ENCODE data around the gene INPP5D. TPM values are rescaled to one million over a fixed set of nuclear protein-coding genes. Genes with fewer than 3 reads are reported as not detected.
"Not testable (repeated sequence)": the region's sequence is repeated elsewhere in the genome, so short reads cannot be mapped to it uniquely, and the experiment has no call there.

The INPP5D gene
- polyA plus RNA-seq, 10 donors, result 4.7 to 9.5 (median 7.2) TPM

GRCh38 chr2:233092432-233093165 lies 32.5 kb downstream of the INPP5D start:
- DNase-seq, result no peak

- no peak for DNase-seq
Observed at GRCh38 chr2:233093166-233093448, 33.0 kb downstream of the INPP5D start.

DNA sequence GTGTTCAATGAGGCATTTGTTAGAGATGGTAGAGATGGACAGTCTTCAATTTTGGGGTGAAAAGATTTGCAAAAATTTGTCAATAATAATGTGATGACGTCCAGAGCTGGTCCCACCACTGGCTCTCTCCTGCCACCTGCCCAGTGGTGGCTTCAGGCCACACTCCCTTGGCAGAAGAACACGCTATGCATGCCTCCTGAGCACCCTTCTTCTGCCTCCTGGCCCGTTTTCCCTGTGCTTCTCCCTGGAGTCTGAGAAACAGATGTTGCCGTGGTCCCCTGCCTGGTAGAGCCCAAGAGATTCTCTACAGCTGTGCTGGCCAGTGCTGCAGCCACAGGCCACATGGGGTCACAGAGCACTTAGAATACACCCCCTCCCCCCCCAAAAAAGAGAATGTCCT lies 33.6 kb downstream of the INPP5D start:
- DNase-seq, result no peak

DNA sequence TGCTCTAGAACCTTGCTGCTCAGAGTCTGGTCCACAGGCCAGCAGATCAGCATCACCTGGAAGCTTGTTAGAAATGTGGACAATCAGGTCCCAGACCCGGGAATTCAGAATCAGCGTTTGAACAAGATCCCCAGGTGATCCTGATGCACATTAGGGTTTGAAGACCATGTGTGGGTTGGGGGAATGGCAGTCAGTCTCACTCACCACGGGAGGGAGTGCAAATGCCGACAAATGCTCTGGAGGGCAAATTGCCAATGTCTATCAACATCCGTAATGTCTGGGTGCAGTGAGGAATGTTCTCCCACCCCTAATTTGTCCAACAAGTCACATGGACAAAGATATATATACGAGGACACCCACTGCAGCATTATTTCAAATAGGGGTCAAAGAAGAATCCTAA lies 34.5 kb downstream of the INPP5D start:
- DNase-seq, result no peak

- DNase-seq, result no peak
Observed at GRCh38 chr2:233096006-233096405, 35.9 kb downstream of the INPP5D start.

- DNase-seq, result no peak
Observed at GRCh38 chr2:233098618-233099017, 38.5 kb downstream of the INPP5D start.

DNA sequence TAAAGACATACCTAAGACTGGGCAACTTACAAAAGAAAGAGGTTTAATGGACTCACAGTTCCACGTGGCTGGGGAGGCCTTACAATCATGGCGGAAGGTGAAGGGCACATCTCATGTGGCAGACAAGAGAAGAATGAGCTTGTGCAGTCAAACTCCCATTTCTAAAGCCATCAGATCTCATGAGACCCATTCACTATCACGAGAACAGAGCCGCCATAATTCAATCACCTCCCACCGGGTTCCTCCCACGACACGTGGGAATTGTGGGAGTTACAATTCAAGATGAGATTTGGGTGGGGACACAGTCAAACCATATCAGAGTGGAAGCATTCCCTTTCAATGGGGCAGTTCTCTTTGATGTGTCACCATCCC lies 39.7 kb downstream of the INPP5D start:
- DNase-seq, result not testable (repeated sequence)

GRCh38 chr2:233100192-233100998 lies 40.3 kb downstream of the INPP5D start:
- DNase-seq, result no peak

DNA sequence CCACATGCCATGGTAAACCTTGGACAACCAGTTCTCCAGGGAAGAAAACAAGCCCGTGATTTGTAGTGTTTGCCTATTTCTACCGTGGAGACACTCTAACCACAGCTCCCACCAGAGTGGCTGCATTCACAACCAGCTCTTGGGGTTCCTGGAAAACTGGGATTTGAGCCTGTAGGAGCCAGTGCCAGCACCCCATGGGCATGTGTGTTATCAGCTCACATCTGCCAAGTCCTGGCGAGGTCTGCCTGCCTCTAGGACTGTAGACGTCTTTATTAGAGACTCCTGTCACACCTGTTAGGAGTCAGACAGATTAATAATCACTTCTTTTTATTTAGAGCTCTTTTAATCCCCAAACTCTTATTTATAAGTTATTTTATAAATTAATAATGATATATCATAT lies 41.0 kb downstream of the INPP5D start:
- DNase-seq, result no peak

GRCh38 chr2:233101816-233102215 lies 41.7 kb downstream of the INPP5D start:
- no peak for DNase-seq

DNA sequence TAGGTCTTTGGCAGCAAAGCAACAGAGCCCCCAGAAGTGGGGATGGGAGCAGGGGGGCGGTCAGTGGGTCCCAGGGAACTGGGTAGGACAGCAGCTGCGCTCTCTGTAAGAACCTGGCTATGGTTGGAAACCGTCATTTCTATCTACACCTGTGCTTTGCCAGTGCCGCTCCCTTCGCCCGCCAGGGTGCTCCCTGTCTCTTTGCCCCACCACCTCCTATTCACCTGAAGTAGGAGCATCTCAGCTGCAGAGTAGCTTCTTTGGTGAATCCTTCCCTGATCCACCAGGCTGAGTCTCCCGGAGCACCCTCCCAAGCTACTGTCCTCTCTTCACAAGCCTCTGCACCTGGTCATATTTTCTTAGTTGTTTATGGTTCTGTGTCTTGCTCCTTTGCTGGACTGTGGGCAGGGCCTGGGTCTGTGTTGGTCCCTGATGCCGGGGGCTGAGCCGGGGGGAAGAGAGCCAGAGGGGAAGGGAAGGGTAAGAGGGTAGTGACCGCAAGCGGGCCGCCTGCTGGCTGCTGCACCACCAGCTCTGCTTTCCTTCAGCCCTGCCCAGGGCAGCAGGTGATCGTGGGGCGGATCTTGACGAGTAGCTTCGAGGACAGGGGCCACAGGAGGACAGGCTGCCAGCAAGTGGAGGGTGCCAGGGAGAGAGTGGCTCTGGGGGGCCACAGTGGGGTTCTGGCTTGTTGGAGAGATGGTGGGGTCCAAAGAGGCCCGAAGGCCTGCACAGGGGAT lies 45.2 kb downstream of the INPP5D start:
- DNase-seq, result no peak

DNA sequence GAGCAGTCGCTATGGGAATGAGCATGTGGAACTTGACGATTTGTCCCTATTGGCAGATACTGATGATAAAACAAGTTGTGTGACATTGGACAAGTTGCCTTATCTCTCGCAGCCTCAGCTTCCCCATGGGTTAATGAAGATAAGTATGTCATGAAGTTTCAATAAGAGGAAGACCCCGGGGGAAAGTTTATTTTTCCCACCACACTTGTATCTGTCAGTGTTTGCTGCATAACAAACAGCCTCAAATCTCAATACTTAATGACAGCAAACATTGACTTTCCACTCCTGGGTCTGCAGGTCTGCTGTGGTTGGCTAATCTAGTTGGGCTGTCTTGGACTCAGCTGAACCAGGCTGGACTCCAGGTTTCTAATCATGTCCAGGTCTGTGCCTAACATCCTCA lies 45.8 kb downstream of the INPP5D start:
- DNase-seq, result no peak

GRCh38 chr2:233107011-233107410 lies 46.9 kb downstream of the INPP5D start:
- DNase-seq, result no peak

DNA sequence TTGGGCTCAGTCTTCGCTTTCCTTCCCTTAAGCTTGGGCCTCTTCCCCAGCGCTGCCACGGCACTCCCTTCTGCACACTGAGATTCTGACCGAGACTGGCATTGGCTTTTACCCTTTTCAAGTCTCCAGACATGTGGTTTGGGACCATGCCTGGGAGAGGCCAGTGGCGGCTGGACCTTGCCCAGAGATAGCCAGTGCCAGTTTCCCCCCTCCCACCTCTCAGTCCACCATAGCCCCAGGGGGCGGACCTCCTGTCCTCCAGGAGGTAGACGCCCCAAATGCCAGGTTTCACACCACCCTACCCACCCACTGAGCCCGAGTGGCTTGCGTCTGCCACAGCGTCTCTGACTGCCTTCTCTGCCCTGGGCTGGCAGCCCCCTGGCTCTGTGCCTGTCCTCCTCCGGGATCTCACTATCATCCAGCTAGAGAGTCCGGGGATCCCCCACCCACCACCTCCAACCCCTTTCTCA lies 47.7 kb downstream of the INPP5D start:
- no peak for DNase-seq

GRCh38 chr2:233108611-233109490 lies 48.7 kb downstream of the INPP5D start:
- DNase-seq, result no peak

GRCh38 chr2:233111427-233111826 lies 51.3 kb downstream of the INPP5D start:
- DNase-seq, result no peak

- DNase-seq, result no peak
Observed at GRCh38 chr2:233112329-233112728, 52.2 kb downstream of the INPP5D start.

- no peak for DNase-seq
Observed at GRCh38 chr2:233112776-233113452, 52.8 kb downstream of the INPP5D start.

DNA sequence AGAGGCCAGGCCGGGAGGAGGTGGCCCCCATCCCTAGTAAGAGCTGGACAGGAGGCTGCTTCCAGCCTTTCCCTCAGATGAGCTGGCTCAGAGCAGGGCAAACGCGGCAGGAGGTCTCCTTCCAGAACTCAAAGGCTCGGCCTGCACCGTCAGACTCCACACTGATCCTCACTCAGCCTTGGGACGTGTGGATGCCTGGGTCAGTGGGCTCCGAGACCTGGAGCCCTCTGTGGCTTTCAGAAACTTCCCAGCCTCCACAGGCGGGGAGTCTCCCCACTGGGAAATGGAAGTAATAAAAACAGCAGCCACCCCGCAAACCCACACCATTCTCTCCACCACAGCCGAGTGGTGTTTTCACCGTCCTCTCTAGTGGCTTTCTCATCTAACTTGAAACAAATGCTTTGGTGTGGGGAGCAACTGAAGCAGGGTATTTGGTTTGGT lies 54.3 kb downstream of the INPP5D start:
- no peak for DNase-seq

- no peak for DNase-seq
Observed at GRCh38 chr2:233115121-233115520, 55.0 kb downstream of the INPP5D start.

GRCh38 chr2:233115741-233116140 lies 55.6 kb downstream of the INPP5D start:
- no peak for DNase-seq
